Rectal smooth muscle tissue (tissue), 1 donor: ENCODE data around the gene WDR87.
"Not testable (repeated sequence)": the region's sequence is repeated elsewhere in the genome, so short reads cannot be mapped to it uniquely, and the experiment has no call there.

Source experiments
- H3K27ac ChIP-seq: one replicate; pipeline ENCODE4 v1.7.0; 2013; ENCODE audit warnings: low read depth, low read length, inconsistent platforms
- H3K27me3 ChIP-seq: one replicate; pipeline ENCODE4 v1.7.0; 2013; ENCODE audit warnings: low read length; ENCODE audit not compliant: control insufficient read depth, insufficient read depth
- H3K36me3 ChIP-seq: one replicate; pipeline ENCODE4 v1.7.0; 2013; ENCODE audit warnings: low read length; ENCODE audit not compliant: control insufficient read depth, insufficient read depth
- H3K4me1 ChIP-seq: one replicate; pipeline ENCODE4 v1.7.0; 2013; ENCODE audit warnings: low read length; ENCODE audit not compliant: control insufficient read depth, insufficient read depth
- H3K4me3 ChIP-seq: one replicate; pipeline ENCODE4 v1.7.0; 2013; ENCODE audit warnings: low read length
- H3K9ac ChIP-seq: one replicate; pipeline ENCODE4 v1.7.0; 2013; ENCODE audit warnings: low read length

WDR87 gene

DNA sequence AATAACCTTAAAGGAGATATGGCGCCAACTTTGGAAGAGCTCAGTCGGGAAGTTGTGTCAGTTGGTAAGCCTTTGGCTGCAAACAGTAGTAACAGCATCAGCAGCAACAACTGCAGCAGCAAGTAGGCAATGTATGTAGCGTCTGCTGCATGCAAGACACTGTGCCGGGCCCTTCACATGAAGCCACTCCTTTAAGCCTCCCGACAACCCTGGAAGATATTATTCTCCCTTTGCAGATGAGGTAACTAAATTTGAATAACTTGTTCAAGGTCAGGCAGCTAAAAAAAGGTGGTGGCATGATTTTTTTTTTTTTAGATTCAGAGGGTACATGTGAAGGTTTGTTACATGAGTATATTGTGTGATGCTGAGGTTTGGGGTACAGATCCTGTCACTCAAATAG is 20.3 kb upstream of the WDR87 start:
- Histone ChIP-seq H3K27me3 (no peaks in the 10 kb centered on the region), H3K4me3 (no peak overlapping the region), H3K36me3 (no peaks in the 10 kb centered on the region), H3K9ac (no peak overlapping the region), H3K27ac (no peak overlapping the region), H3K4me1 (no peaks in the 10 kb centered on the region)

DNA sequence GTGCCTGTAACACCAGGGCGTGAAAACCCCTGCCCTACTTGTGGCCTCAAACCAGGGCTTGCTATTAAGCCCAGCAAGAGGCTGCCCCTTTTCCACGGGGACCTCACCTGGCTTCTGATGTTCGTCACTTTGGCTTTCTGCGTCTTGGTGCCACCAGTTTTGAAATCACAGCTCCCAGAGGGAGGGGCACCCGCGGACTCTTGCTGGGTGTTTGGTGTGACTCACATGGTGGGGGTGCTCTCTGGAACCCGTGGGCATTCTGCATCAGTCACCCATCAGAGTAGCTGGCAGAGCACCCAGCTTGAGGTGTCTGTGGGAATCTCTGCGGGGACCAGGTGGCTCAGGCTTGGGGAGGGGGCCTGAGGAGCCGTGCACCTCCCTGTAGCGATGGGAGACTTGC is 19.9 kb upstream of the WDR87 start:
- Histone ChIP-seq H3K4me1 (no peaks in the 10 kb centered on the region), H3K36me3 (no peaks in the 10 kb centered on the region), H3K27me3 (no peaks in the 10 kb centered on the region), H3K27ac (no peak overlapping the region), H3K9ac (no peak overlapping the region), H3K4me3 (no peak overlapping the region)

DNA sequence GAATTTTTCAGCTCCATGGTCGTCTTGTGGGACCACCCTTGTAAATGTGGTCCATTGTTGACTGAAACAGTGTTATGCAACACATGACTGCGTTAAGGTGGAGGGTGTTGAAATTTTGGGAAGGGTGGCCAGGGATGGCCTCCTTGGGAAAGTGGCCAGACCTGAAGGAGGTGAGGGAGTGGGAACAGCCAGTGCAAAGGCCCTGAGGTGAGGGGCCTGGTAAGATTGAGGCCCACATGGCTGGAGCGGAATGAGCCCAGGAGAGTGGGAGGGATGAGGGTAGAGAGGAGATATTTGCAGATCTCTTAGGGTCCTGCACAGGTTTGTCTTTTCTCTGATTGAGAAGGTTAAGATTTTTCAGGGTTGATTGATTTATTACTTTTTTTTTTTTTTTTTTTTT is 18.8 kb upstream of the WDR87 start:
- no peaks in the 10 kb centered on the region for H3K27me3 ChIP-seq
- H3K9ac ChIP-seq = no peak overlapping the region
- no peaks in the 10 kb centered on the region for H3K4me1 ChIP-seq
- no peak overlapping the region for H3K27ac ChIP-seq
- H3K36me3 ChIP-seq = no peaks in the 10 kb centered on the region
- no peak overlapping the region for H3K4me3 ChIP-seq

DNA sequence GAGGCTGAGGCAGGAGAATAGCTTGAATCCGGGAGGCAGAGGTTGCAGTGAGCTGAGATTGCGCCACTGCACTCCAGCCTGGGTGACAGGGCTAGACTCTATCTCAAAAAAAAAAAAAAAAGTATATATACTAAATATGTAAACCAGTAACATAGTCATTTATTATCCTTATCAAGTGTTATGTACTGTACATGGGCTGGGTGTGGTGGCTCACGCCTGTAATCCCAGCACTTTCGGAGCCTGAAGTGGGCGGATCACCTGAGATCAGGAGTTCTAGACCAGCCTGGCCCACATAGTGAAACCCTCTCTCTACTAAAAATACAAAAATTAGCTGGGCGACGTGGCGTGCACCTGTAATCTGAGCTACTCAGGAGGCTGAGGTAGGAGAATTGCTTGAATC is 18.2 kb upstream of the WDR87 start:
- not testable (repeated sequence) for H3K4me1 ChIP-seq, H3K4me3 ChIP-seq, H3K27ac ChIP-seq, H3K36me3 ChIP-seq, H3K27me3 ChIP-seq, H3K9ac ChIP-seq

DNA sequence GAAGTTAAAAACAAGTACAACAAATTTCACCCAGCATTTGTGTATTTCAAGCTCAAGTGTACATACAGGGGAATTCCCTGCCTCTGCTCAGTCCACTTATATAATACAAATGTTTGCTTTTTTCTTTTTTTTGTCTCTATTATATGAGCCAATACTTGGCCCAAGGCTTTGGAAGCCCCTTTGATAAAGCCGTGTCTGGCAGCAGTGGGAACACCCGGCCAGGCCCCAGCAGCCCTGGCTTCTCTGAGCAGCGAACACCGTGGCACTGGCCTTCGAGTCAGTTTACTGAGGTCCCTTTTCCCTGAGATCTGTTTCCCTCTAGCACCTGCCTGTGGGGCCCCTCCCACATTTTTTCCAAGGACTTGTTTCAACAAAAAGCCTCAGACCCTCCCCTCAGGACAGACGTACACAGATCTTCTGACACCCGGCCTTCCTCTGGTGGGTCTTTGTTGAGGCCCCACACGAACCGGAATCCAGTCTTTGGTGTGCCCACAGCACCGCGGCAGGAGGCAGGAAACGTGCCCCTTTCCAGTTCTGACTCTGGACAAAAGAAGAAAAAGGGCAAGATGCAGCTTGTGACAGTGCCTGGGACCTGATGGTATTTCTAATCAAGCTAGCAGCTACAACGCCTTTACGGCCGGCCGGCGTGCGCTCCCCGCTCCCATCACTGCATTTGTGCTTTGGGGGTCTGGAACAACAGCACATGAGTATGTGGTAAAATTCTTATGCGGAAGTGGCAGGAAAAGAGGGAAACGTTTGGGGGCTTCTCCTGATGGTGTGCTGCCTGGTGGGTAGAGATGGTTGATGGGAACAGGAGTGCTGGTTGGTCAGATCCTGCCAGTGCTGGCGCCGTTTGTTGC is 14.4 kb upstream of the WDR87 start:
- H3K4me1 ChIP-seq = no peaks in the 10 kb centered on the region
- H3K36me3 ChIP-seq = no peaks in the 10 kb centered on the region
- H3K27me3 ChIP-seq = no peaks in the 10 kb centered on the region
- H3K27ac ChIP-seq = no peak overlapping the region
- H3K4me3 ChIP-seq = no peak overlapping the region
- no peak overlapping the region for H3K9ac ChIP-seq

DNA sequence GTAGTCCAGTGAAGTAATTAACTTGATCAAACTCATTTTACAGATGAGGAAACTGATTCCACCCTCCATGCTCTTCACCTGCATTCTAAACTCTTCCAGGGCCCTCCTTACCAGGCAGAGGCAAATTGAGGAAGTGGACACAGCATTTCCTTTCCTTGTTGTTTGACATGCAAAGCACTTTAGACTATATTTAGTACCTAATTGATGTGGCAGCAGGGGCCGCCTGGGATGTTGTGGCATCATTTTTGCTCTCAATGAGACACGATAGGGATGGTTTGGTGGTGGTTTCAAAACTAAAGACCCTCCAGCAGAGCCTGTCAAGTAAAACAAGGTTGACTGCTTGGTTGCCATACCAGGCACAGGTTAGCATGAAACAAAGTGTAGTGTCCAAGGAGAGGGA is 8.5 kb upstream of the WDR87 start:
- H3K27me3 ChIP-seq = no peaks in the 10 kb centered on the region
- no peak overlapping the region for H3K27ac ChIP-seq
- no peaks in the 10 kb centered on the region for H3K4me1 ChIP-seq
- H3K9ac ChIP-seq = no peak overlapping the region
- no peaks in the 10 kb centered on the region for H3K36me3 ChIP-seq
- no peak overlapping the region for H3K4me3 ChIP-seq

DNA sequence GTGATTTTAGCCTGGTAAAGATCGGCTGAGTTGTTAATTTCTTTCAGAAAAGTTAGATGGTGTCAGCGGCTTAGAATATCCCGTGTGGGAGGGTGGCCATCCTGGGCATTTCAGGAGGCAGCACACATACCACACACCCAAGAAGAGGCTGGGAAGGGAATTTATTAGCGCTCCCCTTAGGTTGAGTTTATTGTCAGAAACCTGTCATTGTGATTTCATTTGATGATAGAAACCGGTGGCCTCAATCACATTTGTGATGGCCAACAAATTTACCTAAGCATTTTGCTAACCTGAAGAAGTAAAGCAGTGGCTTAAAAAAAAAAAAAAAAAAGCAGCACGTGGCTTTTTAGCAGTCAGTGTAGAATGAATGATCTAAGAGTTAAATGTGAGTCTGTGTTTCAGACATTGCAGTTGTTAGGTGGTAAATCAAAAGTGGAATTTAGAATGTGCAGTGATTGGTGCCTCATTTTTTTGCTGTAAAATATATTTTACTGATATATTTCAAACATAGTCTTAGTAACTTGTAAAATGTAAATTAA is 3.3 kb upstream of the WDR87 start:
- H3K27me3 ChIP-seq = no peaks in the 10 kb centered on the region
- H3K36me3 ChIP-seq = no peaks in the 10 kb centered on the region
- no peak overlapping the region for H3K27ac ChIP-seq
- H3K4me3 ChIP-seq = no peak overlapping the region
- H3K4me1 ChIP-seq = peaks cover 6% of the 10 kb centered on the region
- H3K9ac ChIP-seq = no peak overlapping the region

DNA sequence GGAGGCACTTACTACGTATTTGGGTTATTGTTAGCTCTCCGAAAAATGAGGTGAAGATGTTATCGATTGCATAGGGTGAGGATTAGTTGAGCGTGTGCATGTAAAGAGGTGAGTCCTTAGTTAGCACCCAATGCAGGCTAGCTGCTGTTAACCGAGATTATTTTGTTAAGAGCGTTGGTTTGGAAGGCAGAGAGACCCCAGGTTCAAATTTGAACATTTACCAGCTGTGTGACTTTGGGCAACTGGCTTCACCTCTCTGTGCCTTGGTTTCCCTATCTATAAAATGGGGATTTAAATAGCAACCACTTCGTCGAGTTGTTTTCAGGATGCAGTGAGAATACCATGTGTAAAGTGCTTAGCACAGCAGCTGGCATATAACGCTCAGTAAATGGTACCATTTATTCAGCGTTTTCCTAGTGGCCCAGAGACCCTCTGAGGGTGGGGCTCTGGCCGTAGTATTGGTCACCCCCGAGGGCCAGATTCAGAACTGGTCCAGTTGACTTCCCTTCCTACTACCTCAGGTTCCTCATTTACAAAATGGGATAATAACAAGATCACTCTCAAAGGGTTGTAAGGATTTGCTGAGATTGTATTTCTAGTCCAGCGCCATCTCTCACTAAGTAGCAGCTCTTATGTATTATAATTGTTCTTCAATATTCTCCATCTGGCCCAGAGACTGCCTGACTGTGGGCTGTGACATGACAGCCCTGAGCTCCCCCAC is 1.5 kb upstream of the WDR87 start:
- peak overlapping the region; percentile 41 for H3K9ac ChIP-seq
- no peaks in the 10 kb centered on the region for H3K27me3 ChIP-seq
- H3K4me3 ChIP-seq = peak overlapping the region; percentile 74
- H3K27ac ChIP-seq = no peak overlapping the region
- peaks cover 6% of the 10 kb centered on the region for H3K4me1 ChIP-seq
- H3K36me3 ChIP-seq = no peaks in the 10 kb centered on the region

DNA sequence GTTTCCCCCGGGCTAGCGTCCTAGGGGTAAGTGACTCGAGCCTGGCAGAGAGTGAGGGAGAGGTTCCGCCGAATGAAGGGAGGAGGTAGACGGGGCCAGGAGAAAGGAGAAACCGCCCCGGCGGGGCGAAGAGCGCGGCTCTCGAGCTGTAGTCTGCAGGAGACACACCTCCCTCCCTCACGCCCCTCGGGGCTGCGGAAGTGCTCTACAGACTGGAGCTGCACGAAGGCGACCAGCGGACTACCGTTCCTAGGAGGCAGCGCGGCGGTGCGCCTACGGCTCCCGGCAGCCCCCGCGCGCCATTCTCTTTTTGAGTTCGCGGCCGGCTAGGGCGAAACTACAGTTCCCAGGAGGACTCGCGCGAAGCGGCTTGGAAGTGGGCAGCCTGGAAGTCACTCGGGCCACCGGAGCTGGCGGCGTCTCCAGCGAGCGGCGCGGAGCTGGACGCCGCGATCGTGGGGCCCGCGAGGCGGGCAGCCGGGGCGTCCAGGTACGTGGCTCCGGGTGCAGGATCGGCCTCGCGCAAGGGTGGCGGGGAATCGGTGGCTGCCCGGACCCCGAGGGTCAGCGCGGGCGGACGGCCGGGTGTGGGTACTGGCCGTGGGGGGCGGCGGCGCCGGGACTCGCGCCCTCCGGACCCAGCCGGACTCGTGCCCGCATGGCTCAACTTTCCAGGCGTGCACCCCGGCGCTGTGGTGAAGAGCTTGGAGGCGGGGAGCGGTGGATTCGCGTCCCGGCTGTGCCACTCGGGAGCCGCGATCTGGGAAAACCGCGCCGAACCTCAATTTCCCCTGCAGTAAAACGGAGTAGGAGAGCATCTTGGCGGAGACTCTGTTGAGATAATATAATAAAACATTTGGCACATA is 708 bp upstream of the WDR87 start, which contains the start of gene SIPA1L3:
TSS of gene SIPA1L3 (plus strand) at position 340 of the 866 bp plus-strand sequence. CDS start 174,358 bp downstream, outside the sequence.
- H3K4me1 ChIP-seq = peaks cover 6% of the 10 kb centered on the region
- H3K27me3 ChIP-seq = no peaks in the 10 kb centered on the region
- H3K9ac ChIP-seq = peak within 1 kb of the TSS; percentile 41
- peak within 1 kb of the TSS; percentile 24 for H3K27ac ChIP-seq
- H3K36me3 ChIP-seq = no peaks in the 10 kb centered on the region
- H3K4me3 ChIP-seq = peak within 1 kb of the TSS; percentile 74

DNA sequence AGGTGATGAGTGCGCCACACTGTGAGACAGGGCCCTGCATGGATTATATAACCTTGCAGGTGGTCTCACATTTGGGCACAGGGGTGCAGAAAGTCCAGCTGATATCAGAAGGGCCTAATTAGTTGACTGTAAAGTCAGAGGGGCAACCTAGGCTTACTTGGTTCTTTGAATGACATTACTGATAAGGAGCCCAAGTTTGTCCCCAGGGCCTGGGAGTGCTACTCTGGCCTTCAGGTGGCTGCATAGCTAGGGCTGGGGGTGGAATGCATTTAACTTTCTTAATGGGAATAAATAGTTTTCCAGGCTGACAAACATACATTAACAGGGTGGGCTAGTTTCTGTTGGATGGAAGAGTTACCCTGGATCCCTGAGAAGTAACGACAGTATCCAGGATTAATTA is 3.3 kb downstream of the WDR87 start:
- Histone ChIP-seq H3K27me3 (no peaks in the 10 kb centered on the region), H3K36me3 (no peaks in the 10 kb centered on the region), H3K27ac (no peak overlapping the region), H3K4me1 (peaks cover 4% of the 10 kb centered on the region), H3K4me3 (no peak overlapping the region), H3K9ac (no peak overlapping the region)

DNA sequence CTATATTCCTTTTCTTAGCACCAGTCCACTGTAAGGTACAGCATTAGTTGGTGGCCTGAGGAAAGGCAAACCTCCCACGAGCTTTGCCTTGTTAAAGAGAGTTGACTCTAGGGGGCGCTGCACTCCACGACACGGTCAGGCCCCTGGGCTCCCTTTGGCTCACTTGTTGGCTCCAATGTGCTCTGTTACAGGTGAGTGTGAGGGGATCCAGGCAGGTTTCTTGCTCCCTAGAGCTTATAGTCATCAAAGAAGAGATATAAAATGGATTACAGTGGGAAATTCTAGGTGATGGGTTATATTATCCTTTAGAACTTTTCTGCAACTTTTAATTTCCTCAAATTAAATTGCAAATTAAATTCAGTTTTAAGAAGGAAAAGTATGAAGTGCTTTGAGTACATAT is 3.7 kb downstream of the WDR87 start:
- Histone ChIP-seq H3K27ac (no peak overlapping the region), H3K27me3 (no peaks in the 10 kb centered on the region), H3K36me3 (no peaks in the 10 kb centered on the region), H3K4me1 (peaks cover under 1% of the 10 kb centered on the region), H3K9ac (no peak overlapping the region), H3K4me3 (no peak overlapping the region)

DNA sequence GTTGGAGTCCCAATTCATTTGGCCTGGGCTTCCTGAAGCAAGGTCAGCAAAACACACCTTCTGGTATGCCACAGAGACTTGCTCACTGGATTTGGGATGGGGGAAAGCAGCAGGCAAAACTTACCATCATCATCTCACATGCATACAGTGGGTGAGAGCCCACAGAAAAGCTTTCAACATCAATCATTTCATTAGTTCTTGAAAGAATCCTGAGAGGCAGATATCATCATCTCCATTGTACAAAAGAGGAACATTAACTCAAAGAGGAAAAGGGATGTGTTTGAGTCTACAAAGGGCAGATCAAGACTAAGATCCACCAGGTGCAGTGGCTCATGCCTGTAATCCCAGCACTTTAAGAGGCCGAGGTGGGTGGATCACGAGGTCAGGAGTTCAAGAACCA is 6.4 kb downstream of the WDR87 start:
- no peaks in the 10 kb centered on the region for H3K27me3 ChIP-seq
- H3K36me3 ChIP-seq = no peaks in the 10 kb centered on the region
- no peak overlapping the region for H3K4me3 ChIP-seq
- H3K27ac ChIP-seq = no peak overlapping the region
- no peaks in the 10 kb centered on the region for H3K4me1 ChIP-seq
- no peak overlapping the region for H3K9ac ChIP-seq
